ENCODE results near the gene EXD3.

- no peak for TF ChIP-seq CTCF (IDR thresholded peaks at IDR 0.05)
- TF ChIP-seq POLR2A (IDR thresholded peaks at IDR 0.05) = no peak
Measured at GRCh38 chr9:137294091-137294680, 128.8 kb downstream of the EXD3 start.
